GM10266 (cell line): Measurements from ENCODE around the gene MACROD2.

ENCODE experiments used
- DNase-seq: peaks from one replicate; pipeline ENCODE4 v3.0.0; 2012; ENCODE audit errors: extremely low spot score
- TF ChIP-seq, protein P1 (sequence below): IDR thresholded peaks from 2 replicates; pipeline ENCODE4 v1.5.1; 2012; ENCODE audit warnings: mild to moderate bottlenecking, low read depth; ENCODE audit not compliant: control insufficient read depth, insufficient read depth; ENCODE audit errors: missing control alignments

The MACROD2 gene

GRCh38 chr20:16057651-16058050 lies 2062.3 kb downstream of the MACROD2 start:
- no peak for DNase-seq
- TF ChIP-seq, protein P1, sequence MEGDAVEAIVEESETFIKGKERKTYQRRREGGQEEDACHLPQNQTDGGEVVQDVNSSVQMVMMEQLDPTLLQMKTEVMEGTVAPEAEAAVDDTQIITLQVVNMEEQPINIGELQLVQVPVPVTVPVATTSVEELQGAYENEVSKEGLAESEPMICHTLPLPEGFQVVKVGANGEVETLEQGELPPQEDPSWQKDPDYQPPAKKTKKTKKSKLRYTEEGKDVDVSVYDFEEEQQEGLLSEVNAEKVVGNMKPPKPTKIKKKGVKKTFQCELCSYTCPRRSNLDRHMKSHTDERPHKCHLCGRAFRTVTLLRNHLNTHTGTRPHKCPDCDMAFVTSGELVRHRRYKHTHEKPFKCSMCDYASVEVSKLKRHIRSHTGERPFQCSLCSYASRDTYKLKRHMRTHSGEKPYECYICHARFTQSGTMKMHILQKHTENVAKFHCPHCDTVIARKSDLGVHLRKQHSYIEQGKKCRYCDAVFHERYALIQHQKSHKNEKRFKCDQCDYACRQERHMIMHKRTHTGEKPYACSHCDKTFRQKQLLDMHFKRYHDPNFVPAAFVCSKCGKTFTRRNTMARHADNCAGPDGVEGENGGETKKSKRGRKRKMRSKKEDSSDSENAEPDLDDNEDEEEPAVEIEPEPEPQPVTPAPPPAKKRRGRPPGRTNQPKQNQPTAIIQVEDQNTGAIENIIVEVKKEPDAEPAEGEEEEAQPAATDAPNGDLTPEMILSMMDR, result no peak

- TF ChIP-seq, protein P1, result no peak
- DNase-seq, result no peak
These were observed 2063.0 kb downstream of the MACROD2 start for GRCh38 chr20:16058268-16058667.

GRCh38 chr20:16059841-16060240 lies 2064.5 kb downstream of the MACROD2 start:
- DNase-seq, result no peak
- TF ChIP-seq, protein P1, result no peak

GRCh38 chr20:16061351-16061750 lies 2066.0 kb downstream of the MACROD2 start:
- DNase-seq, result no peak
- TF ChIP-seq, protein P1, result no peak

DNA sequence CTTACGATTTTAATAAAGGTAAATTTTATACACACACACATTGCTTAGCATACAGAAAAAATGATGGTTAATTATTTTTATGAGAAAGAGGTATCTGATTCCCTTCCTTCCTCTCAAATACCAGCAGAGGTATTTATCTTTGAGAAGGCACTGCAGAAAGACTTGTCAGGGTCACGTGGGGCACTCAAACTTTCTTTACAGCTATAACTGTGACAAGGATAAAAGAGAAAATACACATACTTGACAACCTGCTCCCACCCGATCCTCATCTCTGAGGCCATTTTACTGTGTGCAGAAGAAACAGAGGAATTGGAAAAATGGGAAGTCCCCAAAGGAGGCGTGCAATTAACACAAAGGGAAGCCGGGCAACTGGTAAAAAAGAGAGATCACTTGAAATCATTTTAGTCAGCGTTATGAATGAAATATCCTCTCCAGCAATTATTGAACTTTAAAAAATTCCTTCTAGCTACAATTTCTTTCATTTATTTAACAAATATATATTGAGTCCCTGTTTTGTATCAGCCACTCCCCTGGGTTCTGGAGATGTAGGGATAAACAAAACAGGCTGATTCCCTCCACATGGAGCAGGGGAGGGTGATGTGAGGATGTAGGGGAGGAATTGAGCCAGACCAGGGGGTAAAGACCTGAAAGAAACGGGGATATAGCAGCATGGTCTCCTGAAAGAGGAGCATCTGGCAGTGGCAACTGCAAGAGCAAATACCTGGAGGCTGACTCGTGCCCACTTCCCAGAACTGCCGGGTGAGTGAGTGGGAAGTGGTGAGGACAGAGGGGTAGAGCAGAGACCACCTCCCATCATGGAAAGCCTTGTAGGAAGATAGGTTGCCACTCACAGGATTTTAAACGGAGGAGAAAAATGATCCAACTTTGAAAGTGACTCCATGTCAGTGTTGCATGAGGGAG lies 2067.6 kb downstream of the MACROD2 start:
- TF ChIP-seq, protein P1, result no peak
- no peak for DNase-seq

DNA sequence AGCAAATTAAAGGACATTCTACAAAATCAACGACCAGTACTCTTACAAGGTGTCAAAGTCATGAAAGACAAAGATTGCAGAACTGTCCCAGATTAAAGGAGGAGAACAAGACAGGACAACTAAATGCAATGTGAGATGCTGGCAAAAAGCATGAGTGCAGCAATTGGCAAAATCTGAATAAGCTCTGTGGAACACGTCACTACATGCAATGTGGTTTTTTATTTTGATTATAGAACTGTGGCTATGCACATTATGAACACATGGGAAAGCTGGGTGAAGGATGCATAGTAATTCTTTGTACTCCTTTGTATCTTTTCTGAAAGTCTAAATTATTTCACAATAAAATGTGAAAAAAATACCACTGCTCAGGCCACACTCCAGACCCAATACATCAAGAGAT lies 2068.6 kb downstream of the MACROD2 start:
- TF ChIP-seq, protein P1, result no peak
- no peak for DNase-seq
